CD14-positive monocyte (primary cell): ENCODE data around the gene LZTR1. TPM values are rescaled to one million over a fixed set of nuclear protein-coding genes. Genes with fewer than 3 reads are reported as not detected.
A peak's percentile ranks its signal among the peaks of the same experiment; 100 is the strongest.

Experiments used
- DNase-seq, 3 donors: peaks; one replicate each; pipeline ENCODE4 v3.0.0-alpha.2; 2011 to 2022
- H2AFZ ChIP-seq: 2 replicates; pipeline ENCODE4 v1.6.0; 2012; ENCODE audit warnings: mild to moderate bottlenecking, low read depth, low read length, inconsistent platforms; ENCODE audit not compliant: insufficient read depth, poor library complexity, severe bottlenecking
- H3K27ac ChIP-seq, 2 donors: 1 replicate in 1 of 2; 2 replicates in 1 of 2; pipeline ENCODE4 v1.5.1; 2012 to 2013; ENCODE audit warnings: low read length in 2 of 2, control low read depth in 1 of 2, inconsistent platforms in 1 of 2, low read depth in 1 of 2, mild to moderate bottlenecking in 1 of 2
- H3K27me3 ChIP-seq, 2 donors: one replicate each; pipeline versions ENCODE4 v1.6.0 to v1.6.1; 2011 to 2013; ENCODE audit warnings: low read length in 2 of 2; ENCODE audit not compliant: control insufficient read depth in 2 of 2, insufficient read depth in 2 of 2
- H3K36me3 ChIP-seq, 2 donors: replicated peaks in 1 of 2; 1 replicate in 1 of 2; 2 replicates in 1 of 2; pipeline versions ENCODE4 v1.5.1 to v1.6.1; 2012 to 2013; ENCODE audit warnings: low read length in 2 of 2, control low read depth in 1 of 2, inconsistent platforms in 1 of 2, mild to moderate bottlenecking in 1 of 2; ENCODE audit not compliant: insufficient read depth in 2 of 2, control insufficient read depth in 1 of 2
- H3K4me1 ChIP-seq, 2 donors: 1 replicate in 1 of 2; 2 replicates in 1 of 2; pipeline versions ENCODE4 v1.5.1 to v1.6.1; 2012 to 2013; ENCODE audit warnings: low read length in 2 of 2, control low read depth in 1 of 2, inconsistent platforms in 1 of 2, mild to moderate bottlenecking in 1 of 2, moderate library complexity in 1 of 2; ENCODE audit not compliant: insufficient read depth in 2 of 2, control insufficient read depth in 1 of 2
- H3K4me2 ChIP-seq: replicated peaks from 2 replicates; pipeline ENCODE3; 2012; ENCODE audit warnings: low read length, moderate library complexity, mild to moderate bottlenecking; ENCODE audit not compliant: poor library complexity, severe bottlenecking; ENCODE audit errors: extremely low read depth
- H3K4me3 ChIP-seq, 3 experiments: fragments of 200-600 bp in 1 of 3; sonication (generic) in 1 of 3; replicated peaks in 1 of 3; 1 replicate in 2 of 3; 2 replicates in 1 of 3; pipeline ENCODE4 v1.5.1; 2011 to 2013; ENCODE audit warnings: low read length in 3 of 3, mild to moderate bottlenecking in 3 of 3, control low read depth in 2 of 3, low read depth in 2 of 3, inconsistent platforms in 1 of 3, moderate library complexity in 1 of 3
- H3K79me2 ChIP-seq: 2 replicates; pipeline ENCODE4 v1.6.0; 2012; ENCODE audit warnings: mild to moderate bottlenecking, control low read depth, inconsistent platforms, low read length, moderate library complexity; ENCODE audit not compliant: insufficient read depth
- H3K9ac ChIP-seq: 2 replicates; pipeline ENCODE4 v1.6.0; 2017; ENCODE audit warnings: low read length, mild to moderate bottlenecking; ENCODE audit not compliant: insufficient read depth, poor library complexity, severe bottlenecking
- H3K9me3 ChIP-seq, 2 donors: replicated peaks in 1 of 2; 1 replicate in 1 of 2; 2 replicates in 1 of 2; pipeline versions ENCODE4 v1.5.1 to v1.6.1; 2012 to 2013; ENCODE audit warnings: low read length in 2 of 2, control low read depth in 1 of 2; ENCODE audit not compliant: control insufficient read depth in 1 of 2, insufficient read depth in 1 of 2
- H4K20me1 ChIP-seq: 2 replicates; pipeline ENCODE4 v1.6.0; 2012; ENCODE audit warnings: mild to moderate bottlenecking, low read length, control low read depth, moderate library complexity; ENCODE audit not compliant: insufficient read depth
- H3K27ac Mint-ChIP-seq, 7 donors: one replicate each; pipeline ENCODE4 v1.8.0; 2020; ENCODE audit warnings: mild to moderate bottlenecking in 7 of 7, mixed read lengths in 7 of 7, moderate library complexity in 6 of 7, inconsistent platforms in 2 of 7
- H3K27me3 Mint-ChIP-seq, 3 donors: one replicate each; pipeline ENCODE4 v1.8.0; 2021 to 2022; ENCODE audit warnings: low read depth in 3 of 3, mild to moderate bottlenecking in 3 of 3, mixed read lengths in 3 of 3, moderate library complexity in 3 of 3, inconsistent platforms in 1 of 3
- H3K36me3 Mint-ChIP-seq, 2 donors: one replicate each; pipeline ENCODE4 v1.8.0; 2020; ENCODE audit warnings: mixed read lengths in 2 of 2, inconsistent platforms in 1 of 2, mild to moderate bottlenecking in 1 of 2
- H3K4me1 Mint-ChIP-seq: one replicate; pipeline ENCODE4 v1.8.0; 2020; ENCODE audit warnings: mild to moderate bottlenecking, mixed read lengths
- H3K4me3 Mint-ChIP-seq, 2 donors: one replicate each; pipeline ENCODE4 v1.8.0; 2020; ENCODE audit warnings: mild to moderate bottlenecking in 2 of 2, mixed read lengths in 2 of 2, moderate library complexity in 1 of 2
- H3K9me3 Mint-ChIP-seq, 7 donors: one replicate each; pipeline ENCODE4 v1.8.0; 2020 to 2022; ENCODE audit warnings: mixed read lengths in 7 of 7, mild to moderate bottlenecking in 6 of 7, moderate library complexity in 6 of 7, inconsistent platforms in 2 of 7
- WGBS: methylation state at CpG from one replicate; pipeline ENCODE4 v1.1.5; 2013; ENCODE audit warnings: missing lambda C conversion rate; ENCODE audit not compliant: insufficient coverage; 5-methylcytosine and 5-hydroxymethylcytosine counted together
- intact Hi-C, 2 donors: fragments of 100-400 bp; cut with micrococcal nuclease; formaldehyde crosslinking; loops; one replicate each; pipeline versions ENCODE4 v1.15.0 to v1.15.1; 2023
- polyA plus RNA-seq, 3 donors: library from polyadenylated mRNA; depleted of rRNA in 1 of 3; unstranded in 2 of 3; stranded (reverse) in 1 of 3; fragments of 300-500 nt in 2 of 3; fragments of >200 nt in 1 of 3; fragmentation: Illumina TruSeq in 2 of 3; gene quantifications; 1 replicate in 2 of 3; 2 replicates in 1 of 3; pipeline ENCODE4 v1.2.3, GENCODE V29; 2012 to 2021
- TF ChIP-seq, protein P1 (sequence below): fragments of 200-600 bp; IDR thresholded peaks from one replicate; pipeline ENCODE4 v1.8.0; 2022; ENCODE audit warnings: antibody characterized with exemption, mild to moderate bottlenecking

The LZTR1 gene
- polyA plus RNA-seq, 3 donors, result 7.1 to 63.3 (median 11.5) TPM

DNA sequence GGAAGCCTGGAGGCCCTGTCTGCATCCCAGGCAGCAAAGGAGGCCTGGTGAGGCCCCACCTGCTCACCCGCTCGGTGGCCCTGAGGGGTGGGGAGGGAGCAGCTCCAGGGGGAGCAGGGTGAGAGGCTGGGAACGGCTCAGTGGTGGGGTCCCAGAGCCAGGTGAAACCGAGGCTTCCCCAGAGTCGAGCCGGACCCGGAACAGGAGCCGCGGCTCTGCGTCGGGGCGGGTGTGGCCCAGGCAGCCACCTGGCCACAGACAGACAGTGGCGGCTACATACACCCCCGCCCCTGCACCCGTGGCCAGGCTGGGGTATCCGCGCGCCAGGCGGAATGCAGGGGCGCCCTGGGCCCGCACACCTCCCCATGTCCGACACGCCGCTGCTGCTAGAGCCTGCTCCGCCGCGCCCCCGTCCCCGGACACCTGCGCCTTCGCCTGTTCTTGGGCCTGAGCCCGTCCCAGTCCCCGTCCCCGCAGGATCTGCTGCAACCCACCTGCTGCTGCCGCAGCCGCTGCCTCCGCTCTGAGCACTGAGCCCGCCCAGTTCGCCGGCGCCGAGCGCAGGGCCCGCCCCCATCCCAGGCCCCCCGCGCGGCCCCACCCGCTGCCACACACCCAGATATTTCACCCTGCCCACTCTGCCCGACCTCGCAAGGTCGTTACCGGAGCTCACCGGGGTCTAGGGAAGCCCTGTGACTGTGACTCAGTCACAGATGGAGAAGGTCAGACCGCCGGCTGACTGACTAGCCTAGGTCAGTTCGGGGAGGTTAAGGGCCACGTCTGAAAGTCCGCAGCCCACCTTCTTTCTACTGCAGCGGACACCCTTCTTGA is 50.2 kb downstream of the LZTR1 start, which contains the start of gene SLC7A4:
TSS of gene SLC7A4 (minus strand) at position 525 of the 831 bp plus-strand sequence. CDS start 749 bp downstream, outside the sequence.
- Histone ChIP-seq H3K27ac (no peak within 1 kb of the TSS), H3K4me2 (no peak within 1 kb of the TSS), H3K36me3 (no peaks in the 10 kb centered on the region), H3K79me2 (no peaks in the 10 kb centered on the region), H3K9me3 (no peaks in the 10 kb centered on the region), H3K9ac (no peak within 1 kb of the TSS), H3K4me3 (no peak within 1 kb of the TSS), H3K27me3 (peaks cover 9 to 30% of the 10 kb centered on the region in 2 donors), H3K4me1 (no peaks in the 10 kb centered on the region), H4K20me1 (no peaks in the 10 kb centered on the region), H2AFZ (no peak within 1 kb of the TSS)
- WGBS, result 7% methylated on average over 40 of the region's 59 CpGs
- peak within 1 kb of the TSS in 1 of 2 donors; percentile 59 for H3K4me3 Mint-ChIP-seq
- H3K4me1 Mint-ChIP-seq, result no peaks in the 10 kb centered on the region
- TF ChIP-seq, protein P1, sequence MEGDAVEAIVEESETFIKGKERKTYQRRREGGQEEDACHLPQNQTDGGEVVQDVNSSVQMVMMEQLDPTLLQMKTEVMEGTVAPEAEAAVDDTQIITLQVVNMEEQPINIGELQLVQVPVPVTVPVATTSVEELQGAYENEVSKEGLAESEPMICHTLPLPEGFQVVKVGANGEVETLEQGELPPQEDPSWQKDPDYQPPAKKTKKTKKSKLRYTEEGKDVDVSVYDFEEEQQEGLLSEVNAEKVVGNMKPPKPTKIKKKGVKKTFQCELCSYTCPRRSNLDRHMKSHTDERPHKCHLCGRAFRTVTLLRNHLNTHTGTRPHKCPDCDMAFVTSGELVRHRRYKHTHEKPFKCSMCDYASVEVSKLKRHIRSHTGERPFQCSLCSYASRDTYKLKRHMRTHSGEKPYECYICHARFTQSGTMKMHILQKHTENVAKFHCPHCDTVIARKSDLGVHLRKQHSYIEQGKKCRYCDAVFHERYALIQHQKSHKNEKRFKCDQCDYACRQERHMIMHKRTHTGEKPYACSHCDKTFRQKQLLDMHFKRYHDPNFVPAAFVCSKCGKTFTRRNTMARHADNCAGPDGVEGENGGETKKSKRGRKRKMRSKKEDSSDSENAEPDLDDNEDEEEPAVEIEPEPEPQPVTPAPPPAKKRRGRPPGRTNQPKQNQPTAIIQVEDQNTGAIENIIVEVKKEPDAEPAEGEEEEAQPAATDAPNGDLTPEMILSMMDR, result no peak
- no peak within 1 kb of the TSS for H3K27ac Mint-ChIP-seq
- H3K9me3 Mint-ChIP-seq, result peaks cover 0 to 5% (median 0%) of the 10 kb centered on the region in 7 donors
- no peak for DNase-seq
- no peaks in the 10 kb centered on the region for H3K36me3 Mint-ChIP-seq
- intact Hi-C loops, result no loop called here
- H3K27me3 Mint-ChIP-seq, result peaks cover 32 to 42% (median 40%) of the 10 kb centered on the region in 3 donors

DNA sequence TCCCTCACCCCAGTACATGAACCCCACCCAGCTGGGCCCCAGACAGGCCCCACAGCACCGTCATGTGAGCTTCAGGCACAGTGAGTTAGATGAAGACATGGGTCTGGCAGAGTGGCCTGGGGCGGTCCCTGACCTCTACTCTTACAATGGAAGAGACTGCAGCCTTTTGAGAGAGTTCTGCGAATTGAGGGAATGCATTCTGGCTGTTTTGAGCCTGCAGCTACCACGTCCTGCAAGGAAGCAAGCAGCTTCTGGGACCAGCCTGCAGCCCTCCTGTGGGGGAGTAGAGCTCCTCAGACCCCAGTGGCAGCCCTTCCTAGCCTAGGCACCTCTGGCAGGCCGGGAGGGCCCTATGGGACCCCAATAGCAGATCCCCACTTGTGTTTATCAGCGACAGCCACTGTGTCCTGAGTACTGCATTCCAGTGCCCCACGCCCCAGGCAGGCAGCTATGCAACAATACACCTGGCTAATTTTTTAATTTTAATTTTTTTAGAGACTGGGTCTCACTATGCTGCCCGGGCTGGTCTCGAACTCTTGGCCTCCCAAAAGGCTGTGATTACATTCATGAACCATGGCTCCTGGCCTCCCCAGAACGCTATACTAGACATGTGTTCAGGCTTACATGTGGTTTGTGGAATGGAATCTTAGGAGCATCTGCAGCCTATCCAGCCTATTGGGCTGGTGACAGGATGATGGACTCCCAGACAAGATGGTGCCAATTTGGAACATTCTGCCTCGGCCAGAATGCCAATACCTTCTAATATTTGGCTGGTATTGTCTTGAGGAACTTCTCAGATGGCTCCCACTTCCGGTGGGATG is 51.0 kb downstream of the LZTR1 start:
- no peak overlapping the region for H3K4me3 ChIP-seq
- DNase-seq, result no peak
- H3K4me1 ChIP-seq, result no peaks in the 10 kb centered on the region
- Mint-ChIP-seq H3K27me3 (peaks cover 32 to 42% (median 40%) of the 10 kb centered on the region in 3 donors), H3K9me3 (peaks cover 0 to 5% (median 0%) of the 10 kb centered on the region in 7 donors), H3K4me3 (peak overlapping the region in 1 of 2 donors; percentile 46), H3K4me1 (no peaks in the 10 kb centered on the region), H3K36me3 (no peaks in the 10 kb centered on the region), H3K27ac (no peak overlapping the region)
- H3K79me2 ChIP-seq, result no peaks in the 10 kb centered on the region
- intact Hi-C loops, result no loop called here
- no peak overlapping the region for H3K4me2 ChIP-seq
- no peaks in the 10 kb centered on the region for H4K20me1 ChIP-seq
- H2AFZ ChIP-seq, result no peak overlapping the region
- H3K9me3 ChIP-seq, result no peaks in the 10 kb centered on the region
- H3K36me3 ChIP-seq, result no peaks in the 10 kb centered on the region
- H3K27me3 ChIP-seq, result peaks cover 9 to 30% of the 10 kb centered on the region in 2 donors
- TF ChIP-seq, protein P1, result no peak
- H3K9ac ChIP-seq, result no peak overlapping the region
- H3K27ac ChIP-seq, result no peak overlapping the region
- WGBS, result 91% methylated on average over 6 of the region's 12 CpGs
